HG03378 (cell line): Measurements from ENCODE around the gene MGP.

Experiments
- ATAC-seq: cut with Tn5 transposase; IDR thresholded peaks from one replicate; pipeline ENCODE4 v1.9.1; 2021; ENCODE audit warnings: mild to moderate bottlenecking, moderate library complexity; ENCODE audit not compliant: unreplicated experiment

Gene MGP

GRCh38 chr12:14885718-14886221, at the start of gene MGP:
TSS of gene MGP (minus strand) at chr12:14885854. CDS start at chr12:14885791, 63 bp downstream.
- ATAC-seq = no peak

- ATAC-seq = no peak
Observed at GRCh38 chr12:14935031-14935430, 49.4 kb upstream of the MGP start.

GRCh38 chr12:14934511-14934910, 48.9 kb upstream of the MGP start:
- no peak for ATAC-seq

GRCh38 chr12:14931791-14932560, 46.3 kb upstream of the MGP start:
- no peak for ATAC-seq

- no peak for ATAC-seq
Observed at GRCh38 chr12:14931359-14931758, 45.7 kb upstream of the MGP start.

- ATAC-seq = no peak
Observed at GRCh38 chr12:14930299-14930698, 44.6 kb upstream of the MGP start.

- ATAC-seq = no peak
Observed at GRCh38 chr12:14928931-14929330, 43.3 kb upstream of the MGP start.

GRCh38 chr12:14927267-14927666, 41.6 kb upstream of the MGP start:
- no peak for ATAC-seq

GRCh38 chr12:14924541-14924940, 38.9 kb upstream of the MGP start:
- no peak for ATAC-seq

- ATAC-seq = no peak
Observed at GRCh38 chr12:14923944-14924343, 38.3 kb upstream of the MGP start.

GRCh38 chr12:14921218-14921617, 35.6 kb upstream of the MGP start:
- ATAC-seq = no peak

- ATAC-seq = no peak
Observed at GRCh38 chr12:14920475-14921126, 34.9 kb upstream of the MGP start.

- no peak for ATAC-seq
Observed at GRCh38 chr12:14919455-14919854, 33.8 kb upstream of the MGP start.

GRCh38 chr12:14915736-14916135, 30.1 kb upstream of the MGP start:
- ATAC-seq = no peak

GRCh38 chr12:14913381-14913781, 27.7 kb upstream of the MGP start:
- no peak for ATAC-seq

- no peak for ATAC-seq
Observed at GRCh38 chr12:14911131-14911530, 25.5 kb upstream of the MGP start.

GRCh38 chr12:14910090-14910915, 24.6 kb upstream of the MGP start:
- ATAC-seq = no peak

GRCh38 chr12:14907953-14908352, 22.3 kb upstream of the MGP start:
- ATAC-seq = no peak

GRCh38 chr12:14906114-14906513, 20.5 kb upstream of the MGP start:
- ATAC-seq = no peak

GRCh38 chr12:14905269-14906004, 19.8 kb upstream of the MGP start:
- no peak for ATAC-seq

- no peak for ATAC-seq
Observed at GRCh38 chr12:14904854-14905253, 19.2 kb upstream of the MGP start.
